IPS-NIHi11 (cell line): ENCODE measurements around the gene KDM4C.
"Not testable (repeated sequence)": the region's sequence is repeated elsewhere in the genome, so short reads cannot be mapped to it uniquely, and the experiment has no call there.

Experiments used
- DNase-seq: peaks from one replicate; pipeline ENCODE4 v3.0.0; 2012; ENCODE audit warnings: mixed read lengths, low spot score

KDM4C gene

GRCh38 chr9:6931913-6932312 lies 174.1 kb downstream of the KDM4C start:
- DNase-seq = no peak

DNA sequence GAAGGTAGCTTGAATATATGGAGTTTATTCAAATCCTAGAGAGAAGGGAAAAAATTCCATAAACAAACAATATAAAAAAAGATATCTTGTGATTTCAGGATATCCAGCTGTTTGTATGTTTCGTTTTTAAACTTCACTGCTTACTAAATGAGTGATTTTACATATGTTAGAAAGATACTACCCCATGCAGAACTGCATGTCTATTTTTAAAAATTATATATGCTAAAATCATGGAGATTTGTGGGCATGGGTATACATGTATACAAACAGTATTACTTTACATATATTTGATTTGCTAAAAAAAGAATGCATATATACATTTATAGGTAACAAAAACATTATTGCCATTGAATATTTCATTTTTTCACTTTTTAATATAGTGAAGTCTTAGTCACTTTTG lies 178.3 kb downstream of the KDM4C start:
- DNase-seq = no peak

DNA sequence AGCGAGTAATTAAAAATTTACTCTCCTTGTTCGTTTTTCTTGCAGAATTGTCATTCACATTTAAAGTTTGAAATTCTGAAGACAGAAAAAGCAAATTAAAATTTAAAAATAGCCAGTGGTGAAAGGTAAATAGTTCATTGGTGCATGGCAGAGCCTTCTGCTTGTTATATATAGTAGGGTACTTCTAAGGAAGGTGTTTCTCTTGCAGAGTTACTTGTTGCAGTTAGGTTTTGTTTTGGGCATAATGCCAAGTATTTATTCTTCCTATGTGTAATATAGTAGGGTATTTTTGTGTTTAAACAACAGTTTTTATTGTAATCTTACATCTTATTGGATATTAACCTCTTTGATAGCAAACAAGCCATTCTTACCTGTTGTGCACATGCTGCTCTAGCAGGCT lies 179.4 kb downstream of the KDM4C start:
- DNase-seq = no peak

DNA sequence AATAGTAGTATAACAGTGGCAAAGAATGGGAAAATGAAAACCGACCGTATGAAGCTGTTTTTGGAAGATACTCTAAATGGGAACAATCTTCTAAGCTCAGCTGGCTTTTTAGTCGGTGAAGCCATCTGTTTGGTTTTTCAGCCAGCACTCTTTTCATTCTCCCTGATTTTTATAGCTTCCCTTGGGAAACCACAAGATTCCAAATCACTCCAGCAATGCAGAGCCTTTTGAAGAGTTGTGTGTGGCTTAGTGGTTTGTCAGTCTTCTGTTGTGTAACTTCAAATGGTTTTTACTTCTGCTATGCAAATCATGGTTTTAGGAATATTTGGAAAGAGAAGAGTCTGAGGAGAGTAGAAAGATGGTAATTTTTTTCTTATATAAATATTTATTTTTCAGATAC lies 180.7 kb downstream of the KDM4C start:
- DNase-seq = no peak

DNA sequence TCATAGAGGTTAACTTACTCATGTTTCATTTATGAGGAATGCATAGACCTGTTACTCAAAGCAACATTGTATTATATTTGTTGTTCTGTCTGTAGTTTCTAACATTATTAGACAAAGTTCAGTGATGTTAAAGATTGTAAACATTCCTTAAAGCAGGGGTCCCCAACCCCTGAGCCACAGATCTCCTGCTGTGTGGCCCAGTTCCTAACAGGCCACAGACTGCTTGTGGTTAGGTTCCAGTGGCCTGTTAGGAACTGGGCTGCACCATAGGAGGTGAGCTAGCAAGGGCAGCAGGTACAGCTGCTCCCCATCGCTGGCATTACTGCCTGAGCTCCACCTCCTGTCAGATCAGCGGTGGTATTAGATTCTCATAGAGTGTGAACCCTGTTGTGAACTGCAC lies 181.1 kb downstream of the KDM4C start:
- no peak for DNase-seq

DNA sequence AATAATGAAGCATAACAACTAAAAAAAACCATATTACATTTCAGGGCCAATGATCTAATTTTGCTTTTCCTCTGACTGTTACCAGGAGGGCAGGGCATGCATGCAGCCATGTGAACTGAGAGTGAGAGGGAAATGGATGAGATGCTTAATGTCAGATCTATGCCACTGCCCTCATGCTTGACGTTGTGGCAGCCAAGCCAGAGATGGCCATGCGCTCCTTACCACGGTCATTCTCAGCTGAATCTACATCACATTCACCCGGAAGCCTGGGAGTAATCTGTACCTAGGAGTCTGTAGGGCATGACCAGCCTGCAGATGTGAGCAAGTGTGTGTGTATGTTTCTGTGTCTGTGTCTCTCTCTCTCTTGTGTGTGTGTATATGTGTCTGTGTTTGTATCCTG lies 183.7 kb downstream of the KDM4C start:
- no peak for DNase-seq

- DNase-seq = no peak
These were observed 184.6 kb downstream of the KDM4C start for GRCh38 chr9:6942406-6942805.

DNA sequence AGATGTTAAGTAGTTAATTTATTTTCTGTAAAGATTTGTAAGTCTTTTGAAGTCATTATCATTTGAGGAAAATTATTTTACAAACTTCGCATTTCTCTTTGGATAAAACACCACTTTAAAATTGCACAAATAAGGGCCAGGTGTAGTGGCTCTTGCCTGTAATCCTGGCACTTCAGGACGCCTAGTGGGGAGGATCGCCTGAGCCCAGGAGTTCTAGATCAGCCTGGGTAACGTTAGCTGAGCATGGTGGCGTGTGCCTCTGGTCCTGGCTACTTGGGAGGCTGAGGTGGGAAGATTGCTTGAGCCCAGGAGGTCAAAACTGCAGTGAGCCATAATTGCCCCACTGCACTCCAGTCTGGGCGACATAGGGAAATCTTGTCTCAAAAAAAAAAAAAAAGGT lies 185.5 kb downstream of the KDM4C start:
- no peak for DNase-seq

- no peak for DNase-seq
These were observed 186.3 kb downstream of the KDM4C start for GRCh38 chr9:6944093-6944551.

- DNase-seq = no peak
These were observed 187.1 kb downstream of the KDM4C start for GRCh38 chr9:6944896-6945295.

- no peak for DNase-seq
These were observed 188.0 kb downstream of the KDM4C start for GRCh38 chr9:6945816-6946215.

- no peak for DNase-seq
These were observed 188.9 kb downstream of the KDM4C start for GRCh38 chr9:6946583-6947166.

GRCh38 chr9:6948921-6949320 lies 191.1 kb downstream of the KDM4C start:
- DNase-seq = not testable (repeated sequence)

DNA sequence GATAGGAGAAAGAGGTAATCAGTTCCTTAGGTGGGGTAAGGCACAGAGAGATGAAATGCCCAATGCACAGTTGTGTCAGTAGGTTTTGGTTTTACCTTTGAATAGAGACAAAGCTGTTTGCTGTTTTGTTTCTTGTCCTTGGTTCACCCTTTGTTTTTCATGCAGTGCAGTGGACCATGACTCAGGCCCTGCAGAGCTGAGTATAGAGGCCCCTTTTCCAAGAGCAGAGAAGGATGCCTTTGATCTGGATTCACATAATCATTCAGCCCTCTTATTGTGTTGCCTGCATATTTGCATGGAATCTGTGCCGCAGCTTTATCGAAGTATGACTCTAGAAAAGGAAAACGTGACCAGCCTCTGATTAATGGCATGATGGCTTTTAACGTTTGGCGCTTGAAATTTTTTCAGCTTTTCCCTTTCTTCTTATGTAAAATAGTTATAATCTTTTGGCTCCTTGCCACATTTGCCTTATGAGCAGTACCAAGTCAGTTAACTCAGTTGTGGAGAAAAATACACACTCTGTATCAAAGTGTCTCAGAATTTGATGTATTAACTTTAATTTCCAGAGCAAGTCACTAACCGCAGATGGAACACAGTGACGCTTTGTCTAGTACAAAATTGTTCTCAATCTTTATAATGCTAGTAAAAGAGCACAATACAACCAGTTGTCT lies 197.6 kb downstream of the KDM4C start:
- peak; percentile 40 for DNase-seq

DNA sequence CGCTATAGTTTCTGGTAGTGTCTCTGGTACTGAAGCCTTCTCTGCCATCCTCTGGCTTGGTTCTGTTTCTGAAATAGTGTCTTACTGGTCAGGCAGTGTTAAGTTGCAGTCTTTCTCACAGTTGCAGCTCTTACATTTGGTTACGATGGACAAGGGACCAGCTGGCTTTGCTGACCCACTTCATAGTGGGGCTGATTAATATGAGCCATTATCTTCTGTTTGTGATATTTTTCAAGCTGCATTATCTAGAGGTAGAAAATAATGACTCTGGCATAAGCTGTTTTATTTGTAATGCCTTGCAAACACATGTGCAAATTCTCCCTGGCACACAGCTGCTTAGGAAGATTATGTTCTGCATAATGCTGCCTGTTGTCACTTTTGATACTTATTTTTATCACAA lies 199.1 kb downstream of the KDM4C start:
- no peak for DNase-seq

DNA sequence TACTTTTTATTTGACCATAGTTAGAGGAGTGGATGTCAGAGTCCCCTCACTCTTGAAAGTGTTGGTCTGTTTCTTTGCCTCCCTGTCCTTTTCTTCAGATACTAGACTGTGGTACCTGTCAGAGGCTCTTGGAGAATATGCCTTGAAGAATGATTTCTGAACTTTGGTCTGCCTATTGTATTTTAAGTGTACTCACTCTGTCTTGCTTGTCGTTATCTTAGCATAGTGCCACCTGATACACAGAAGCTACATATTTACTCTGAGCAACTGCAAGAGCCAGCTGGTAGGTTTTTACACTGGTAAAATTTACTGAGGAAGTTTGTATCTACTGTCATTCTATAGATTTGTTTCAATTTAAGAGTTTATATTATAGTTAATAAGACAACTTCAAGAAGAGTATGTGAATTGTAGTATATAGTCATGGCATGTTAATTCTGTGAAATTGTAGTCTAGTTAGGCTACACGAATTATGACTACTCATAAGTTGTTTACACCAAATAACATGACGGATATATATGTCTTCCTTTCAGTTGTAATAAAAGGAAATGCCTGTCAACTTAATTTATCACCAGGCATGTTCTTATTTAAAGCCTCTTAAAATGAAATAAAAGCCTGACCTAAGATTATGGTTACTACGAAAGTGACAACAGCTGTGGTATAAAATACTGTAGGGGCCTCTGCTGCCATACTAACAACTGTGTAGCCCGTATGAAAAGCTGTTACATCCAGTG lies 201.7 kb downstream of the KDM4C start:
- no peak for DNase-seq

- no peak for DNase-seq
These were observed 203.0 kb downstream of the KDM4C start for GRCh38 chr9:6960777-6961176.

- no peak for DNase-seq
These were observed 204.2 kb downstream of the KDM4C start for GRCh38 chr9:6961845-6962522.

- DNase-seq = no peak
These were observed 207.8 kb downstream of the KDM4C start for GRCh38 chr9:6965566-6965965.

DNA sequence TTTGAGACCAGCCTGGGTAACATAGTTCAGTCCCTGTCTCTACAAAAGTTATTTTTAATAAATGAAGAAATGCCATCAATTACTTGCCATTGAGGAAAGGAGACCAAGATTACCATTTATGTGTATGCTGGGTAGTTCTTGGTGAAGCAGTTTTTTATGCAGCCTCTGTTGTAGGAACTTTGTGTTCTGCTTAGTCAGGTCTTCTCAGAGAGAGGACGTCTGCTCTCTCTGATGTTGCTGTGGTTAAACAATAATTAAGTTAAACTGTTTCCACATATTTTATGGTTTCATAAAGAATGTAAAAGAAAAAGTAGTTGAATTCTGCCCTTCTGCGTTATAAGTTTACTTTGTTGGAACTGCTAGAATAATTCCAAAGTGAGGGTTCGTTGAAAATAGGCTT lies 210.5 kb downstream of the KDM4C start:
- no peak for DNase-seq

- DNase-seq = no peak
These were observed 212.0 kb downstream of the KDM4C start for GRCh38 chr9:6969805-6970204.

GRCh38 chr9:6973089-6973488 lies 215.3 kb downstream of the KDM4C start:
- DNase-seq = no peak

- DNase-seq = no peak
These were observed 216.0 kb downstream of the KDM4C start for GRCh38 chr9:6973762-6974161.
